GM13976 (cell line): Measurements from ENCODE around the gene CAB39L.

ENCODE experiments used
- DNase-seq: peaks from one replicate; pipeline ENCODE4 v3.0.0; 2012; ENCODE audit warnings: low spot score
- in situ Hi-C: fragments of 300-500 bp; cut with MboI; formaldehyde crosslinking; loops from one replicate; pipeline ENCODE4 v1.12.0; 2022; ENCODE audit warnings: low sequenced_read_pairs, mixed read lengths, inconsistent platforms; ENCODE audit not compliant: unreplicated experiment
- TF ChIP-seq, protein P1 (sequence below): IDR thresholded peaks from 2 replicates; pipeline ENCODE4 v1.5.1; 2012; ENCODE audit warnings: borderline replicate concordance, mild to moderate bottlenecking; ENCODE audit not compliant: insufficient read depth; ENCODE audit errors: extremely low read depth, missing control alignments, control extremely low read depth

Gene CAB39L

DNA sequence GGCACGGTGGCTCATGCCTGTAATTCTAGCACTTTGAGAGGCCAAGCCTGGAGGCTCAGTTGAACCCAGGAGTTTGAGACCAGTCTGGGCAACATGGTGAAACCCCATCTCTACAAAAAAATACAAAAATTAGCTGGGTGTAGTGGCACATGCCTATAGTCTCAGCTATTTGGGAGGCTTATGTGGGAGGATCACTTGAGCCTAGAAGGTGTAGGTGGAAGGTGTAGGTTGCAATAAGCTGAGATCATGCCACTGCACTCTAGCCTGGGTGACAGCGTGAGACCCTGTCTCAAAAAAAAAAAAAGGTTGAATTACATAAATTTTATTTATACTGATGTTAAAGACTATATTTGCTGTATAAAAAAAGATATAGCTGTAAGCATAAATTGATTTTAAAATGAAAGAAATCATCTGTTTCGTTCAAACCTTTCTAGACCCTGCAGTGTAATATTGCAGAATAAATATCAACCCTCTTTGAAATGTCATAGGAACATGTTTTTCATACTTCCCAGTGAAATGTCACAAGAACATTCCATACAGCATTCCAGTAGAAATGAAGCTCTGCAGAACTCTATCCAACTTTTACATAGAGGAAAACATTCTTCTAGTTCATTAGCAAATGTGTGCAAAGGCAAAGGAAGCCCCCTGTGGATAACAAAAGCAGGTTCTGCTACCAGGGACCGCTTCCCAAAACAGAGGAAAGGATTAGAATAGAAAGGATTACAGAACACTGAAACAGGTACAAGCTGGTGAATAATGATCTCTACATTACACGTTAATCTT lies 76.0 kb downstream of the CAB39L start:
- no peak for DNase-seq
- in situ Hi-C loops: no loop called here
- TF ChIP-seq, protein P1, sequence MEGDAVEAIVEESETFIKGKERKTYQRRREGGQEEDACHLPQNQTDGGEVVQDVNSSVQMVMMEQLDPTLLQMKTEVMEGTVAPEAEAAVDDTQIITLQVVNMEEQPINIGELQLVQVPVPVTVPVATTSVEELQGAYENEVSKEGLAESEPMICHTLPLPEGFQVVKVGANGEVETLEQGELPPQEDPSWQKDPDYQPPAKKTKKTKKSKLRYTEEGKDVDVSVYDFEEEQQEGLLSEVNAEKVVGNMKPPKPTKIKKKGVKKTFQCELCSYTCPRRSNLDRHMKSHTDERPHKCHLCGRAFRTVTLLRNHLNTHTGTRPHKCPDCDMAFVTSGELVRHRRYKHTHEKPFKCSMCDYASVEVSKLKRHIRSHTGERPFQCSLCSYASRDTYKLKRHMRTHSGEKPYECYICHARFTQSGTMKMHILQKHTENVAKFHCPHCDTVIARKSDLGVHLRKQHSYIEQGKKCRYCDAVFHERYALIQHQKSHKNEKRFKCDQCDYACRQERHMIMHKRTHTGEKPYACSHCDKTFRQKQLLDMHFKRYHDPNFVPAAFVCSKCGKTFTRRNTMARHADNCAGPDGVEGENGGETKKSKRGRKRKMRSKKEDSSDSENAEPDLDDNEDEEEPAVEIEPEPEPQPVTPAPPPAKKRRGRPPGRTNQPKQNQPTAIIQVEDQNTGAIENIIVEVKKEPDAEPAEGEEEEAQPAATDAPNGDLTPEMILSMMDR: no peak

DNA sequence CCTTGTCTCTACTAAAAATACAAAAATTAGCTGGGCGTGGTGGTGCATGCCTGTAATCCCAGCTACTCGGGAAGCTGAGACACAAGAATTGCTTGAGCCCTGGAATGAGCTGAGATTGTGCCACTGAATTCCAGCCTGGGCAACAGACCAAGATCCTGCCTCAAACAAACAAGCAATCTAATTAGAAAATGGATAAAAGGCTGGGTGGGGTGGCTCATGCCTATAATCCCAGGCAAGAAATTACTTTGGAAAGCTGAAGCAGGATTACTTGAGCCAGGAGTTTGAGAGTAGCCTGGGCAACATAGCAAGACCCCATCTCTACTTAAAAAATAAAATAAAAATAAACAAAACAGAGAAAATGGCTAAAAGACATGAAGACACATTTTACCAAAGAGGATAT lies 77.0 kb downstream of the CAB39L start:
- TF ChIP-seq, protein P1: no peak
- in situ Hi-C loops: no loop called here
- no peak for DNase-seq

DNA sequence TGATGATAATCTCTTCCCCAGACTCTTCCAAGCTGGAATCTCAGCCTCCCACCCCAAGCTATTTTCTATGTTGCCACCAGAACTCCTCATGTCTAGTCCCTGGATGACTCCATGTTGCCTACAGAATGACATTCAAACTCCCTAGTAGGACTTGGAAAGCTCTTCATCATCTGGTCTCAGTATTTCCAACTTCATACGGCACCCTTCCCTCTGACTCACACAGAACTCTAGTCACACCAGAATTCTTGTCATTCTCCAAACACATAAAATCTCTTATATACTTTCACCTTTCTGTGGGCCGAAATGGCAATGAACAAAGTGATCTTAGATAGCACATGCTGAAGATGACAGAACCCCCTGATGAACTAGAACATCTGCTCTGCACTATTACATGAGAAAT lies 86.2 kb downstream of the CAB39L start:
- in situ Hi-C loops: no loop called here
- TF ChIP-seq, protein P1: no peak
- no peak for DNase-seq

DNA sequence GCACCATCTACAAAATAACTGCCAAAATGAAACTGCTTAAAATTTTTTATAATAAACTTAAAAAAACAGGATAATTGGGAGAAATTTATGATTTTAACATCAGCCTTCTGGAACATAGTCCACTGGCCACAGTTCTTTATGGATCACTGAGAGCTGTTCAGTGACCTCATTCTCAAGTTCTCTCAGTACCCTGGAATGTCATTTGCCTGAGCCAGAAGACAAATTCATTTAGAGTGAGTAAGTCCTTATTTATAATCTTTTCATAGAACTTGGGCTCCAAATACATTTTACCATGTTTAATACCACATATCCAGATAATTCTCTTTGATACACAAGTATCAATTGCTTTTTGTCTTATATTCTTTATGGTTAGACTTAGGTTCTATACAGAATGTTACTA lies 87.6 kb downstream of the CAB39L start:
- in situ Hi-C loops: no loop called here
- TF ChIP-seq, protein P1: no peak
- no peak for DNase-seq

DNA sequence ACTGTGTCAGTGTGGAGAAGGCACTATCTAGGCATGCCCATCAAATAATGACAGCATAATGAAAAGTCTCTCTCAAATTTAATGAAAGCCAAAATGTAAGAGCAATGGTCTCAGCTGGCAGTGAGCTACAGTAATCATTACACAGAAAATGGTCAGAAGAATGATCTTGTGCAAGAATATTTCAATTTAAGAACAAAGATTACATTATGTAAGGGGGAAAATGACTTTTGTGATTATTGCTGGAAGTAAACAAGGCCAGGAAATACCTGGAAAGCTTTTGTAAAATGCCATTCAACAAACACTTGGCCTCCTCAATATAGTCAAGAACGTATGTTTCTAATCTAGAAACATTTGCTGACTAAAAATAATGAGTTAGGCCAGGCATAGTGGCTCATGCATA lies 89.1 kb downstream of the CAB39L start:
- TF ChIP-seq, protein P1: no peak
- in situ Hi-C loops: no loop called here
- no peak for DNase-seq

DNA sequence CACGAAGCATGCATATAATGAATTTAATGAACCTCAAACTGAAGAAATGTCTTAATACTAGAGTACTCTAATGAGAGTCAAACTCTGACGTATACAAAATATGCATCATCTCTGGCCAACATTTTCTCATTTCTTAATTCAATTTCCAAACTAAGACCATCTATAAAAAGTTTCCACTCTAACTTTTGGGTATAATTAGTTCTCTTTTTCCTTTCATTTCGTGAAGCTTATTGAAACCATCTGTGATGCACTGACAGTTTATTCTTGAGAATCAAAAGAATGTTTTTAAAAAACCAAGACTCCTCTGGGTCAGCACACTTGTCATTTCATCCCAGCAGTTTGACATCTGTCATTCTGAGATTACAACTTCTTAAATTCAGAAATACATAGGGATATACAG lies 90.0 kb downstream of the CAB39L start:
- TF ChIP-seq, protein P1: no peak
- in situ Hi-C loops: no loop called here
- no peak for DNase-seq
